Heart left ventricle (tissue), 13 donors: Measurements from ENCODE around the gene TNS3.

ENCODE experiments used
- CTCF ChIP-seq, 12 donors: fragments of 200-600 bp; sonication (generic) in 4 of 12; IDR thresholded peaks; one replicate each; pipeline versions ENCODE4 v1.5.0 to v1.8.0; 2018 to 2022; ENCODE audit warnings: antibody characterized with exemption in 12 of 12, mild to moderate bottlenecking in 5 of 12
- POLR2A ChIP-seq, 2 donors: fragments of 450-650 bp; IDR thresholded peaks; one replicate each; pipeline ENCODE4 v1.6.1; 2017; ENCODE audit warnings: antibody characterized with exemption in 2 of 2, mild to moderate bottlenecking in 2 of 2, moderate library complexity in 2 of 2
- donor health status: ischemic (EF 13 %, LVEDD 7.1; RV severe dilation, severe dysfunction).
- donor health status: DM: no; HTN: yes; CAD: no.
- donor health status: DM: no; HTN: no; CAD: no.
- donor health status: ischemic (EF 25% LVEDD 6.9; RV normal size, moderate dysfunction).
- donor health status: ischemic (EF 25% LVEDD 5.7; RV mildly dilated, moderate dysfunction).
- donor health status: ischemic (EF 35%, LVEDD 5.7; RV mildly dilated, moderate dysfunction).
- donor health status: nonischemic (EF 11% LVEDD 7.7; RV severe dilation, severe dysfunction).
- donor health status: DM: yes; HTN: yes; CAD: no.
- donor health status: PGD.
- donor health status: ischemic (EF 29% LVEDD 5.4; RV normal size, mild dysfunction).
- donor health status: nonischemic (EF 23%, LVEDD 6.1; RV moderate dilation, normal function).

- TF ChIP-seq CTCF (IDR thresholded peaks at IDR 0.05) (no peak), POLR2A (IDR thresholded peaks at IDR 0.05) (no peak)
These were observed 353.4 kb downstream of the TNS3 start for GRCh38 chr7:47228386-47229014.
